ENCODE results near the gene REEP6. TPM values are rescaled to one million over a fixed set of nuclear protein-coding genes. Genes with fewer than 3 reads are reported as not detected.

Gene REEP6
- total and polyA plus RNA-seq, 2 donors (not counting 1 experiment from before 2014, with no cell fraction given) = 0.47 to 0.99 TPM

- H3K79me2 ChIP-seq (ENCODE audit: control insufficient read depth, insufficient read depth, low read length) = no peaks in the 10 kb centered on the region
- H3K4me3 ChIP-seq (replicated peaks in 1 of 4; ENCODE audit: control extremely low read depth in 1 of 4, insufficient read depth in 1 of 4, low read depth in 3 of 4, low read length in 4 of 4) = no peak overlapping the region
- no peaks in the 10 kb centered on the region for H4K20me1 ChIP-seq (ENCODE audit: control insufficient read depth, extremely low read depth, insufficient read depth, low read length)
- no peak for TF ChIP-seq CTCF (conservative IDR thresholded peaks at IDR 0.05 in 1 of 2, IDR thresholded peaks at IDR 0.05 in 1 of 2; ENCODE audit: low read depth in 1 of 2, low read length in 2 of 2)
- TF ChIP-seq EZH2 (IDR thresholded peaks at IDR 0.05; ENCODE audit: low read length, missing control alignments) = no peak
- no peak for DNase-seq (ENCODE audit: low read depth in 2 of 2)
- H3K4me2 ChIP-seq (ENCODE audit: extremely low read depth, insufficient read depth, low read length) = no peak overlapping the region
- peaks cover 3% of the 10 kb centered on the region for H3K4me1 ChIP-seq (ENCODE audit: control insufficient read depth, extremely low read depth, insufficient read depth, low read length)
- H2AFZ ChIP-seq (ENCODE audit: low read length) = no peak overlapping the region
- H3K27me3 ChIP-seq (ENCODE audit: control insufficient read depth, insufficient read depth, low read length) = peaks cover 43% of the 10 kb centered on the region
- no peaks in the 10 kb centered on the region for H3K9me3 ChIP-seq (ENCODE audit: control insufficient read depth, insufficient read depth, low read depth, low read length)
- no peak overlapping the region for H3K27ac ChIP-seq (ENCODE audit: insufficient read depth, low read length)
- no peaks in the 10 kb centered on the region for H3K36me3 ChIP-seq (ENCODE audit: control insufficient read depth, insufficient read depth, low read length)
- no peak overlapping the region for H3K9ac ChIP-seq (ENCODE audit: insufficient read depth, low read length)
These were observed 23.8 kb upstream of the REEP6 start for GRCh38 chr19:1467215-1467489.

DNA sequence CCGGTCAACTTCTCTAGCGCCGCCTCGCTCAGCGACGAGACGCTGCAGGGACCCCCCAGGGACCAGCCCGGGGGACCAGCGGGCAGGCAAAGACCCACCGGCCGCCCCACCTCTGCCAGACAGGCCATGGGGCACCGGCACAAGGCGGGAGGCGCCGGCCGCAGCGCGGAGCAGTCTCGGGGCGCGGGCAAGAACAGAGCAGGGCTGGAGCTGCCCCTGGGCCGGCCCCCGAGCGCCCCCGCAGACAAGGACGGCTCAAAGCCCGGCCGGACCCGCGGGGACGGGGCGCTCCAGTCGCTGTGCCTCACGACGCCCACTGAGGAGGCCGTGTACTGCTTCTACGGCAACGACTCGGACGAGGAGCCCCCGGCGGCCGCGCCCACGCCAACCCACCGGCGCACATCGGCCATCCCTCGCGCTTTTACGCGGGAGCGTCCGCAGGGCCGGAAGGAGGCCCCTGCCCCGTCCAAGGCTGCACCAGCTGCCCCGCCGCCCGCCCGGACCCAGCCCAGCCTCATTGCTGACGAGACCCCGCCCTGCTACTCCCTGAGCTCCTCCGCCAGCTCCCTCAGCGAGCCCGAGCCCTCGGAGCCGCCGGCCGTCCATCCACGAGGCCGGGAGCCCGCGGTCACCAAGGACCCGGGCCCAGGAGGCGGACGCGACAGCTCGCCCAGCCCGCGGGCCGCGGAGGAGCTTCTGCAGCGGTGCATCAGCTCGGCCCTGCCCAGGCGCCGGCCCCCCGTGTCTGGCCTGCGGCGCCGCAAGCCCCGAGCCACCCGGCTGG is 23.3 kb upstream of the REEP6 start:
- peaks cover 47% of the 10 kb centered on the region for H3K27me3 ChIP-seq (ENCODE audit: control insufficient read depth, insufficient read depth, low read length)
- no peak overlapping the region for H2AFZ ChIP-seq (ENCODE audit: low read length)
- H3K4me3 ChIP-seq (replicated peaks in 1 of 4; ENCODE audit: control extremely low read depth in 1 of 4, insufficient read depth in 1 of 4, low read depth in 3 of 4, low read length in 4 of 4) = no peak overlapping the region
- DNase-seq (ENCODE audit: low read depth in 2 of 2) = no peak
- H3K79me2 ChIP-seq (ENCODE audit: control insufficient read depth, insufficient read depth, low read length) = no peaks in the 10 kb centered on the region
- peaks cover 3% of the 10 kb centered on the region for H3K4me1 ChIP-seq (ENCODE audit: control insufficient read depth, extremely low read depth, insufficient read depth, low read length)
- no peak overlapping the region for H3K27ac ChIP-seq (ENCODE audit: insufficient read depth, low read length)
- no peaks in the 10 kb centered on the region for H3K36me3 ChIP-seq (ENCODE audit: control insufficient read depth, insufficient read depth, low read length)
- H4K20me1 ChIP-seq (ENCODE audit: control insufficient read depth, extremely low read depth, insufficient read depth, low read length) = no peaks in the 10 kb centered on the region
- H3K9me3 ChIP-seq (ENCODE audit: control insufficient read depth, insufficient read depth, low read depth, low read length) = no peaks in the 10 kb centered on the region
- no peak overlapping the region for H3K9ac ChIP-seq (ENCODE audit: insufficient read depth, low read length)
- H3K4me2 ChIP-seq (ENCODE audit: extremely low read depth, insufficient read depth, low read length) = no peak overlapping the region
- TF ChIP-seq CTCF (conservative IDR thresholded peaks at IDR 0.05 in 1 of 2, IDR thresholded peaks at IDR 0.05 in 1 of 2; ENCODE audit: low read depth in 1 of 2, low read length in 2 of 2) = no peak
- TF ChIP-seq EZH2 (IDR thresholded peaks at IDR 0.05; ENCODE audit: low read length, missing control alignments) = no peak

DNA sequence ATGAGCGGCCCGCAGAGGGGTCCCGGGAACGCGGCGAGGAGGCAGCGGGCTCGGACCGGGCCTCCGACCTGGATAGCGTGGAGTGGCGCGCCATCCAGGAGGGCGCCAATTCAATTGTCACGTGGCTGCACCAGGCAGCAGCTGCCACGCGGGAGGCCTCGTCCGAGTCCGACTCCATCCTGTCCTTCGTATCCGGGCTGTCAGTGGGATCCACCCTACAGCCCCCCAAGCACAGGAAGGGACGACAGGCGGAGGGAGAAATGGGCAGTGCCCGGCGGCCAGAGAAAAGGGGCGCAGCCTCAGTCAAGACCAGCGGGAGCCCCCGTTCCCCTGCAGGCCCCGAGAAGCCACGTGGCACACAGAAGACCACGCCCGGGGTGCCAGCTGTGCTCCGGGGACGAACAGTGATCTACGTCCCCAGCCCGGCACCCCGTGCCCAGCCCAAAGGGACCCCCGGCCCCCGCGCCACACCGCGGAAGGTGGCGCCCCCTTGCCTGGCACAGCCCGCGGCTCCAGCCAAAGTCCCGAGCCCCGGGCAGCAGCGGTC is 22.6 kb upstream of the REEP6 start:
- no peak overlapping the region for H2AFZ ChIP-seq (ENCODE audit: low read length)
- no peaks in the 10 kb centered on the region for H3K79me2 ChIP-seq (ENCODE audit: control insufficient read depth, insufficient read depth, low read length)
- H3K36me3 ChIP-seq (ENCODE audit: control insufficient read depth, insufficient read depth, low read length) = no peaks in the 10 kb centered on the region
- H4K20me1 ChIP-seq (ENCODE audit: control insufficient read depth, extremely low read depth, insufficient read depth, low read length) = no peaks in the 10 kb centered on the region
- H3K9me3 ChIP-seq (ENCODE audit: control insufficient read depth, insufficient read depth, low read depth, low read length) = no peaks in the 10 kb centered on the region
- no peak for DNase-seq (ENCODE audit: low read depth in 2 of 2)
- no peak overlapping the region for H3K9ac ChIP-seq (ENCODE audit: insufficient read depth, low read length)
- H3K27me3 ChIP-seq (ENCODE audit: control insufficient read depth, insufficient read depth, low read length) = peaks cover 50% of the 10 kb centered on the region
- peak overlapping the region in 1 of 4 experiments; percentile 32 for H3K4me3 ChIP-seq (replicated peaks in 1 of 4; ENCODE audit: control extremely low read depth in 1 of 4, insufficient read depth in 1 of 4, low read depth in 3 of 4, low read length in 4 of 4)
- TF ChIP-seq CTCF (conservative IDR thresholded peaks at IDR 0.05 in 1 of 2, IDR thresholded peaks at IDR 0.05 in 1 of 2; ENCODE audit: low read depth in 1 of 2, low read length in 2 of 2) (no peak), EZH2 (IDR thresholded peaks at IDR 0.05; ENCODE audit: low read length, missing control alignments) (peak; percentile 94)
- no peak overlapping the region for H3K27ac ChIP-seq (ENCODE audit: insufficient read depth, low read length)
- H3K4me2 ChIP-seq (ENCODE audit: extremely low read depth, insufficient read depth, low read length) = no peak overlapping the region
- peaks cover 3% of the 10 kb centered on the region for H3K4me1 ChIP-seq (ENCODE audit: control insufficient read depth, extremely low read depth, insufficient read depth, low read length)
